CD14-positive monocyte (primary cell): Measurements from ENCODE around the gene CWC27. TPM values are rescaled to one million over a fixed set of nuclear protein-coding genes. Genes with fewer than 3 reads are reported as not detected.

Source experiments
- DNase-seq, 3 donors: peaks; one replicate each; pipeline ENCODE4 v3.0.0-alpha.2; 2011 to 2022
- H2AFZ ChIP-seq: 2 replicates; pipeline ENCODE4 v1.6.0; 2012; ENCODE audit warnings: mild to moderate bottlenecking, low read depth, low read length, inconsistent platforms; ENCODE audit not compliant: insufficient read depth, poor library complexity, severe bottlenecking
- H3K27ac ChIP-seq, 2 donors: 1 replicate in 1 of 2; 2 replicates in 1 of 2; pipeline ENCODE4 v1.5.1; 2012 to 2013; ENCODE audit warnings: low read length in 2 of 2, control low read depth in 1 of 2, inconsistent platforms in 1 of 2, low read depth in 1 of 2, mild to moderate bottlenecking in 1 of 2
- H3K27me3 ChIP-seq, 2 donors: one replicate each; pipeline versions ENCODE4 v1.6.0 to v1.6.1; 2011 to 2013; ENCODE audit warnings: low read length in 2 of 2; ENCODE audit not compliant: control insufficient read depth in 2 of 2, insufficient read depth in 2 of 2
- H3K36me3 ChIP-seq, 2 donors: replicated peaks in 1 of 2; 1 replicate in 1 of 2; 2 replicates in 1 of 2; pipeline versions ENCODE4 v1.5.1 to v1.6.1; 2012 to 2013; ENCODE audit warnings: low read length in 2 of 2, control low read depth in 1 of 2, inconsistent platforms in 1 of 2, mild to moderate bottlenecking in 1 of 2; ENCODE audit not compliant: insufficient read depth in 2 of 2, control insufficient read depth in 1 of 2
- H3K4me1 ChIP-seq, 2 donors: 1 replicate in 1 of 2; 2 replicates in 1 of 2; pipeline versions ENCODE4 v1.5.1 to v1.6.1; 2012 to 2013; ENCODE audit warnings: low read length in 2 of 2, control low read depth in 1 of 2, inconsistent platforms in 1 of 2, mild to moderate bottlenecking in 1 of 2, moderate library complexity in 1 of 2; ENCODE audit not compliant: insufficient read depth in 2 of 2, control insufficient read depth in 1 of 2
- H3K4me2 ChIP-seq: replicated peaks from 2 replicates; pipeline ENCODE3; 2012; ENCODE audit warnings: low read length, moderate library complexity, mild to moderate bottlenecking; ENCODE audit not compliant: poor library complexity, severe bottlenecking; ENCODE audit errors: extremely low read depth
- H3K4me3 ChIP-seq, 3 experiments: fragments of 200-600 bp in 1 of 3; sonication (generic) in 1 of 3; replicated peaks in 1 of 3; 1 replicate in 2 of 3; 2 replicates in 1 of 3; pipeline ENCODE4 v1.5.1; 2011 to 2013; ENCODE audit warnings: low read length in 3 of 3, mild to moderate bottlenecking in 3 of 3, control low read depth in 2 of 3, low read depth in 2 of 3, inconsistent platforms in 1 of 3, moderate library complexity in 1 of 3
- H3K79me2 ChIP-seq: 2 replicates; pipeline ENCODE4 v1.6.0; 2012; ENCODE audit warnings: mild to moderate bottlenecking, control low read depth, inconsistent platforms, low read length, moderate library complexity; ENCODE audit not compliant: insufficient read depth
- H3K9ac ChIP-seq: 2 replicates; pipeline ENCODE4 v1.6.0; 2017; ENCODE audit warnings: low read length, mild to moderate bottlenecking; ENCODE audit not compliant: insufficient read depth, poor library complexity, severe bottlenecking
- H3K9me3 ChIP-seq, 2 donors: replicated peaks in 1 of 2; 1 replicate in 1 of 2; 2 replicates in 1 of 2; pipeline versions ENCODE4 v1.5.1 to v1.6.1; 2012 to 2013; ENCODE audit warnings: low read length in 2 of 2, control low read depth in 1 of 2; ENCODE audit not compliant: control insufficient read depth in 1 of 2, insufficient read depth in 1 of 2
- H4K20me1 ChIP-seq: 2 replicates; pipeline ENCODE4 v1.6.0; 2012; ENCODE audit warnings: mild to moderate bottlenecking, low read length, control low read depth, moderate library complexity; ENCODE audit not compliant: insufficient read depth
- H3K27ac Mint-ChIP-seq, 7 donors: one replicate each; pipeline ENCODE4 v1.8.0; 2020; ENCODE audit warnings: mild to moderate bottlenecking in 7 of 7, mixed read lengths in 7 of 7, moderate library complexity in 6 of 7, inconsistent platforms in 2 of 7
- H3K27me3 Mint-ChIP-seq, 3 donors: one replicate each; pipeline ENCODE4 v1.8.0; 2021 to 2022; ENCODE audit warnings: low read depth in 3 of 3, mild to moderate bottlenecking in 3 of 3, mixed read lengths in 3 of 3, moderate library complexity in 3 of 3, inconsistent platforms in 1 of 3
- H3K36me3 Mint-ChIP-seq, 2 donors: one replicate each; pipeline ENCODE4 v1.8.0; 2020; ENCODE audit warnings: mixed read lengths in 2 of 2, inconsistent platforms in 1 of 2, mild to moderate bottlenecking in 1 of 2
- H3K4me1 Mint-ChIP-seq: one replicate; pipeline ENCODE4 v1.8.0; 2020; ENCODE audit warnings: mild to moderate bottlenecking, mixed read lengths
- H3K4me3 Mint-ChIP-seq, 2 donors: one replicate each; pipeline ENCODE4 v1.8.0; 2020; ENCODE audit warnings: mild to moderate bottlenecking in 2 of 2, mixed read lengths in 2 of 2, moderate library complexity in 1 of 2
- H3K9me3 Mint-ChIP-seq, 7 donors: one replicate each; pipeline ENCODE4 v1.8.0; 2020 to 2022; ENCODE audit warnings: mixed read lengths in 7 of 7, mild to moderate bottlenecking in 6 of 7, moderate library complexity in 6 of 7, inconsistent platforms in 2 of 7
- CTCF ChIP-seq: fragments of 200-600 bp; IDR thresholded peaks from one replicate; pipeline ENCODE4 v1.8.0; 2022; ENCODE audit warnings: antibody characterized with exemption, mild to moderate bottlenecking
- intact Hi-C, 2 donors: fragments of 100-400 bp; cut with micrococcal nuclease; formaldehyde crosslinking; loops; one replicate each; pipeline versions ENCODE4 v1.15.0 to v1.15.1; 2023
- polyA plus RNA-seq, 3 donors: library from polyadenylated mRNA; depleted of rRNA in 1 of 3; unstranded in 2 of 3; stranded (reverse) in 1 of 3; fragments of 300-500 nt in 2 of 3; fragments of >200 nt in 1 of 3; fragmentation: Illumina TruSeq in 2 of 3; gene quantifications; 1 replicate in 2 of 3; 2 replicates in 1 of 3; pipeline ENCODE4 v1.2.3, GENCODE V29; 2012 to 2021

The CWC27 gene
- polyA plus RNA-seq, 3 donors, result 6.6 to 18.9 (median 14.5) TPM

GRCh38 chr5:64859881-64860280, 91.2 kb downstream of the CWC27 start:
- Mint-ChIP-seq H3K27ac (no peak overlapping the region), H3K36me3 (peaks cover 2 to 7% of the 10 kb centered on the region in 2 donors)
- intact Hi-C loops, result no loop called here

GRCh38 chr5:64861281-64861680, 92.6 kb downstream of the CWC27 start:
- H4K20me1 ChIP-seq, result no peaks in the 10 kb centered on the region
- no peaks in the 10 kb centered on the region for H3K27me3 Mint-ChIP-seq
- H3K27ac Mint-ChIP-seq, result no peak overlapping the region
- no peaks in the 10 kb centered on the region for H3K27me3 ChIP-seq
- H3K9me3 Mint-ChIP-seq, result peaks cover 0 to 7% (median 0%) of the 10 kb centered on the region in 7 donors
- no peaks in the 10 kb centered on the region for H3K4me1 Mint-ChIP-seq
- no peak overlapping the region for H3K4me2 ChIP-seq
- H3K9ac ChIP-seq, result no peak overlapping the region
- no peak overlapping the region for H3K4me3 ChIP-seq
- no peak overlapping the region for H2AFZ ChIP-seq
- H3K27ac ChIP-seq, result no peak overlapping the region
- H3K36me3 ChIP-seq, result no peaks in the 10 kb centered on the region
- H3K4me3 Mint-ChIP-seq, result no peak overlapping the region
- intact Hi-C loops, result no loop called here
- no peaks in the 10 kb centered on the region for H3K9me3 ChIP-seq
- H3K79me2 ChIP-seq, result no peaks in the 10 kb centered on the region
- H3K36me3 Mint-ChIP-seq, result peaks cover 2 to 7% of the 10 kb centered on the region in 2 donors
- DNase-seq, result no peak
- no peak for TF ChIP-seq CTCF
- H3K4me1 ChIP-seq, result no peaks in the 10 kb centered on the region

More at GRCh38 chr5:64859881-64860280, 91.2 kb downstream of the CWC27 start:
- no peaks in the 10 kb centered on the region for H3K4me1 Mint-ChIP-seq
- peaks cover 0 to 7% (median 0%) of the 10 kb centered on the region in 7 donors for H3K9me3 Mint-ChIP-seq
- Histone ChIP-seq H3K27me3 (no peaks in the 10 kb centered on the region), H3K9me3 (no peaks in the 10 kb centered on the region), H3K9ac (no peak overlapping the region), H3K4me2 (no peak overlapping the region), H3K4me1 (no peaks in the 10 kb centered on the region), H4K20me1 (no peaks in the 10 kb centered on the region), H3K79me2 (no peaks in the 10 kb centered on the region), H2AFZ (no peak overlapping the region), H3K36me3 (no peaks in the 10 kb centered on the region), H3K4me3 (no peak overlapping the region), H3K27ac (no peak overlapping the region)
- DNase-seq, result no peak
- no peak overlapping the region for H3K4me3 Mint-ChIP-seq
- H3K27me3 Mint-ChIP-seq, result no peaks in the 10 kb centered on the region
- no peak for TF ChIP-seq CTCF
